Tibial nerve (tissue), 4 donors: ENCODE measurements around the gene BAIAP2L2. TPM values are rescaled to one million over a fixed set of nuclear protein-coding genes. Genes with fewer than 3 reads are reported as not detected.
"Not testable (repeated sequence)": the region's sequence is repeated elsewhere in the genome, so short reads cannot be mapped to it uniquely, and the experiment has no call there.

Experiments
- DNase-seq, 2 donors: peaks; one replicate each; pipeline ENCODE4 v3.0.0-alpha.2; 2019; ENCODE audit warnings: low spot score in 2 of 2
- H3K27ac ChIP-seq, 4 donors: fragments of 200-600 bp; sonication (generic) in 3 of 4; one replicate each; pipeline ENCODE4 v1.5.1; 2017 to 2019; ENCODE audit warnings: mild to moderate bottlenecking in 1 of 4
- H3K27me3 ChIP-seq, 2 donors: fragments of 200-600 bp; sonication (generic) in 1 of 2; one replicate each; pipeline versions ENCODE4 v1.5.1 to v1.6.0; 2017 to 2019
- H3K36me3 ChIP-seq, 3 donors: fragments of 200-600 bp; sonication (generic); one replicate each; pipeline ENCODE4 v1.5.1; 2018 to 2019
- H3K4me1 ChIP-seq, 4 donors: fragments of 200-600 bp; sonication (generic) in 3 of 4; one replicate each; pipeline ENCODE4 v1.5.1; 2017 to 2019
- H3K4me3 ChIP-seq, 4 donors: fragments of 200-600 bp; sonication (generic) in 3 of 4; one replicate each; pipeline ENCODE4 v1.5.1; 2017 to 2019; ENCODE audit warnings: mild to moderate bottlenecking in 1 of 4, moderate library complexity in 1 of 4
- H3K9me3 ChIP-seq, 4 donors: fragments of 200-600 bp; sonication (generic) in 3 of 4; one replicate each; pipeline ENCODE4 v1.5.1; 2017 to 2019
- CTCF ChIP-seq, 5 experiments: fragments of 200-600 bp in 3 of 5; fragments of 450-650 bp in 2 of 5; sonication (generic) in 3 of 5; IDR thresholded peaks; one replicate each; pipeline ENCODE4 v1.5.1; 2016 to 2019; ENCODE audit warnings: antibody characterized with exemption in 5 of 5, mild to moderate bottlenecking in 3 of 5, moderate library complexity in 2 of 5
- EP300 ChIP-seq, 2 donors: sonication (generic); formaldehyde crosslinking; IDR thresholded peaks; one replicate each; pipeline ENCODE4 v1.6.1; 2017; ENCODE audit warnings: antibody characterized with exemption in 2 of 2, mild to moderate bottlenecking in 1 of 2
- POLR2A ChIP-seq, 2 donors: fragments of 450-650 bp; IDR thresholded peaks; one replicate each; pipeline ENCODE4 v1.6.1; 2017; ENCODE audit warnings: antibody characterized with exemption in 2 of 2, mild to moderate bottlenecking in 2 of 2, moderate library complexity in 2 of 2
- WGBS, 2 donors: methylation state at CpG; one replicate each; pipeline ENCODE4 v1.1.5; 2018; 5-methylcytosine and 5-hydroxymethylcytosine counted together
- total RNA-seq, 4 donors: library from RNA; depleted of rRNA; stranded (reverse); fragments of >200 nt; gene quantifications; one replicate each; pipeline ENCODE4 v1.1.0, GENCODE V29; 2016

BAIAP2L2 gene
- total RNA-seq = 1 to 10 TPM in 3 of 4 donors, not detected in 1; 1.3 to 2.7 (median 2.1) TPM

GRCh38 chr22:38110008-38110862 is at the start of gene BAIAP2L2:
BAIAP2L2 (minus strand) TSS chr22:38110684; CDS start chr22:38110525, 159 bp downstream.
- H3K4me1 ChIP-seq = peaks cover 0 to 47% (median 13%) of the 10 kb centered on the region in 4 donors
- H3K4me3 ChIP-seq = peak within 1 kb of the TSS in 1 of 4 donors; percentile 21
- WGBS, 2 donors = 85 to 88% methylated on average over 16 to 19 of the region's 19 CpGs
- H3K9me3 ChIP-seq = no peaks in the 10 kb centered on the region
- no peak for TF ChIP-seq EP300 (IDR thresholded peaks at IDR 0.05)
- no peak for TF ChIP-seq CTCF (IDR thresholded peaks at IDR 0.05)
- no peak for TF ChIP-seq POLR2A (IDR thresholded peaks at IDR 0.05)
- peak within 1 kb of the TSS in 1 of 4 donors; percentile 65 for H3K27ac ChIP-seq
- H3K36me3 ChIP-seq = peaks cover 0 to 15% (median 0%) of the 10 kb centered on the region in 3 donors
- H3K27me3 ChIP-seq = no peaks in the 10 kb centered on the region
- DNase-seq = no peak

GRCh38 chr22:38155703-38156102 is 45.2 kb upstream of the BAIAP2L2 start:
- H3K36me3 ChIP-seq = no peaks in the 10 kb centered on the region
- DNase-seq = no peak
- H3K27ac ChIP-seq = no peak overlapping the region
- H3K4me1 ChIP-seq = no peaks in the 10 kb centered on the region
- TF ChIP-seq CTCF (IDR thresholded peaks at IDR 0.05) (no peak), EP300 (IDR thresholded peaks at IDR 0.05) (no peak), POLR2A (IDR thresholded peaks at IDR 0.05) (no peak)
- no peaks in the 10 kb centered on the region for H3K27me3 ChIP-seq
- WGBS, 2 donors = 76 to 82% methylated on average over 1 of the region's 1 CpG
- no peaks in the 10 kb centered on the region for H3K9me3 ChIP-seq
- H3K4me3 ChIP-seq = no peak overlapping the region

- not testable (repeated sequence) for H3K9me3 ChIP-seq, H3K36me3 ChIP-seq, H3K27me3 ChIP-seq, H3K4me1 ChIP-seq, H3K4me3 ChIP-seq, DNase-seq, H3K27ac ChIP-seq
- WGBS, 2 donors = 52 to 59% methylated on average over 1 of the region's 1 CpG
Measured at GRCh38 chr22:38154563-38154915, 44.1 kb upstream of the BAIAP2L2 start.

GRCh38 chr22:38153821-38154562 is 43.5 kb upstream of the BAIAP2L2 start:
- no peaks in the 10 kb centered on the region for H3K9me3 ChIP-seq
- no peak for TF ChIP-seq POLR2A (IDR thresholded peaks at IDR 0.05)
- TF ChIP-seq CTCF (IDR thresholded peaks at IDR 0.05) = no peak
- H3K4me1 ChIP-seq = no peaks in the 10 kb centered on the region
- no peaks in the 10 kb centered on the region for H3K27me3 ChIP-seq
- H3K27ac ChIP-seq = no peak overlapping the region
- H3K36me3 ChIP-seq = no peaks in the 10 kb centered on the region
- no peak for DNase-seq
- 48 to 57% methylated on average over 4 of the region's 4 CpGs for WGBS, 2 donors
- H3K4me3 ChIP-seq = no peak overlapping the region

- H3K27me3 ChIP-seq = no peaks in the 10 kb centered on the region
- H3K36me3 ChIP-seq = no peaks in the 10 kb centered on the region
- H3K9me3 ChIP-seq = no peaks in the 10 kb centered on the region
- whole genome bisulfite sequencing, 2 donors = 87 to 90% methylated on average over 8 of the region's 8 CpGs
- no peaks in the 10 kb centered on the region for H3K4me1 ChIP-seq
- H3K4me3 ChIP-seq = no peak overlapping the region
- no peak for DNase-seq
- TF ChIP-seq POLR2A (IDR thresholded peaks at IDR 0.05) (no peak), CTCF (IDR thresholded peaks at IDR 0.05) (no peak), EP300 (IDR thresholded peaks at IDR 0.05) (no peak)
- H3K27ac ChIP-seq = no peak overlapping the region
Measured at GRCh38 chr22:38151126-38151500, 40.6 kb upstream of the BAIAP2L2 start.
